Trophoblast cell (in vitro differentiated cells and primary cell): ENCODE results near the gene SFMBT1.

ENCODE experiments used
- DNase-seq, 2 donors: peaks; one replicate each; pipeline ENCODE4 v3.0.0-alpha.2; 2016
- H2AFZ ChIP-seq: 2 replicates; pipeline ENCODE4 v1.6.1; 2013; ENCODE audit warnings: low read length, moderate library complexity, mild to moderate bottlenecking; ENCODE audit not compliant: insufficient read depth, poor library complexity
- H2AK5ac ChIP-seq: 2 replicates; pipeline ENCODE4 v1.6.1; 2013; ENCODE audit warnings: mild to moderate bottlenecking, low read length
- H2BK120ac ChIP-seq: 2 replicates; pipeline ENCODE4 v1.6.1; 2013; ENCODE audit warnings: low read length, mild to moderate bottlenecking, moderate library complexity; ENCODE audit not compliant: insufficient read depth, poor library complexity
- H2BK12ac ChIP-seq: 2 replicates; pipeline ENCODE4 v1.6.1; 2013; ENCODE audit warnings: mild to moderate bottlenecking, low read length, moderate library complexity
- H2BK5ac ChIP-seq: 2 replicates; pipeline ENCODE4 v1.6.1; 2013; ENCODE audit warnings: low read length, low read depth, moderate library complexity, mild to moderate bottlenecking; ENCODE audit not compliant: poor library complexity
- H3K14ac ChIP-seq: 2 replicates; pipeline ENCODE4 v1.6.1; 2013; ENCODE audit warnings: mild to moderate bottlenecking, low read length
- H3K18ac ChIP-seq: 2 replicates; pipeline ENCODE4 v1.6.1; 2013; ENCODE audit warnings: mild to moderate bottlenecking, low read length
- H3K23ac ChIP-seq: 2 replicates; pipeline ENCODE4 v1.6.1; 2013; ENCODE audit warnings: low read length
- H3K27ac ChIP-seq: 2 replicates; pipeline ENCODE4 v1.5.1; 2013; ENCODE audit warnings: low read depth, mild to moderate bottlenecking, inconsistent platforms, low read length, moderate library complexity
- H3K27me3 ChIP-seq: 2 replicates; pipeline ENCODE4 v1.6.1; 2013; ENCODE audit warnings: inconsistent platforms, mild to moderate bottlenecking, low read length, moderate library complexity; ENCODE audit not compliant: insufficient read depth
- H3K36me3 ChIP-seq, 2 experiments: 1 replicate in 1 of 2; 2 replicates in 1 of 2; pipeline ENCODE4 v1.6.1; 2013; ENCODE audit warnings: low read length in 2 of 2, mild to moderate bottlenecking in 2 of 2, moderate library complexity in 1 of 2; ENCODE audit not compliant: insufficient read depth in 2 of 2, control insufficient read depth in 1 of 2
- H3K4ac ChIP-seq: 2 replicates; pipeline ENCODE4 v1.6.1; 2013; ENCODE audit warnings: low read depth, mild to moderate bottlenecking, low read length, moderate library complexity
- H3K4me1 ChIP-seq, 2 experiments: 1 replicate in 1 of 2; 2 replicates in 1 of 2; pipeline ENCODE4 v1.6.1; 2013; ENCODE audit warnings: low read length in 2 of 2, mild to moderate bottlenecking in 2 of 2, moderate library complexity in 1 of 2; ENCODE audit not compliant: insufficient read depth in 2 of 2, control insufficient read depth in 1 of 2
- H3K4me2 ChIP-seq: 2 replicates; pipeline ENCODE4 v1.6.1; 2013; ENCODE audit warnings: inconsistent platforms, mild to moderate bottlenecking, low read length, moderate library complexity
- H3K4me3 ChIP-seq: 2 replicates; pipeline ENCODE4 v1.5.1; 2013; ENCODE audit warnings: mild to moderate bottlenecking, low read depth, low read length, inconsistent platforms
- H3K79me1 ChIP-seq: one replicate; pipeline ENCODE4 v1.6.1; 2013; ENCODE audit warnings: low read length
- H3K79me2 ChIP-seq: 2 replicates; pipeline ENCODE4 v1.6.1; 2013; ENCODE audit warnings: low read length, mild to moderate bottlenecking; ENCODE audit not compliant: control insufficient read depth, insufficient read depth, poor library complexity
- H3K9ac ChIP-seq: 2 replicates; pipeline ENCODE4 v1.6.1; 2013; ENCODE audit warnings: mild to moderate bottlenecking, low read length
- H3K9me3 ChIP-seq: 2 replicates; pipeline ENCODE4 v1.6.1; 2013; ENCODE audit warnings: low read depth, mild to moderate bottlenecking, control low read depth, inconsistent platforms, low read length; ENCODE audit not compliant: insufficient read depth
- H4K12ac ChIP-seq: 2 replicates; pipeline ENCODE4 v1.6.1; 2013; ENCODE audit warnings: low read depth, mild to moderate bottlenecking, low read length, moderate library complexity
- H4K8ac ChIP-seq: 2 replicates; pipeline ENCODE4 v1.6.1; 2013; ENCODE audit warnings: low read depth, mild to moderate bottlenecking, low read length, moderate library complexity
- H4K91ac ChIP-seq: one replicate; pipeline ENCODE4 v1.6.1; 2013; ENCODE audit warnings: low read depth, mild to moderate bottlenecking, low read length, moderate library complexity
- WGBS: extraction: QIAGEN DNeasy Blood & Tissue Kit; methylation state at CpG from one replicate; pipeline ENCODE4 v1.1.7; 2013; ENCODE audit warnings: missing lambda C conversion rate; ENCODE audit not compliant: insufficient read length, insufficient coverage; ENCODE audit errors: extremely low coverage; 5-methylcytosine and 5-hydroxymethylcytosine counted together

SFMBT1 gene

GRCh38 chr3:53003320-53003719 lies 42.6 kb downstream of the SFMBT1 start:
- no CpG with 5 or more reads among the region's 7 CpGs for WGBS
- H3K4me3 ChIP-seq, result no peak overlapping the region

GRCh38 chr3:52998771-52999513 lies 46.9 kb downstream of the SFMBT1 start:
- Histone ChIP-seq H3K4me3 (no peak overlapping the region), H3K18ac (no peak overlapping the region), H2BK5ac (no peak overlapping the region), H3K36me3 (no peaks in the 10 kb centered on the region), H2BK120ac (no peak overlapping the region), H3K27me3 (no peaks in the 10 kb centered on the region), H2AFZ (no peak overlapping the region), H3K4me1 (no peaks in the 10 kb centered on the region), H2BK12ac (no peak overlapping the region), H3K27ac (no peak overlapping the region), H3K9me3 (no peaks in the 10 kb centered on the region), H3K79me2 (no peaks in the 10 kb centered on the region), H3K14ac (no peak overlapping the region), H4K8ac (no peak overlapping the region), H3K23ac (no peak overlapping the region), H3K79me1 (no peaks in the 10 kb centered on the region), H2AK5ac (no peak overlapping the region), H3K4me2 (no peak overlapping the region), H3K4ac (no peak overlapping the region), H4K91ac (no peak overlapping the region), H4K12ac (no peak overlapping the region), H3K9ac (no peak overlapping the region)
- peak; percentile 86 to 87 for DNase-seq
- no CpG with 5 or more reads among the region's 41 CpGs for WGBS

More at GRCh38 chr3:53003320-53003719, 42.6 kb downstream of the SFMBT1 start:
- Histone ChIP-seq H3K36me3 (no peaks in the 10 kb centered on the region), H4K12ac (no peak overlapping the region), H3K27ac (no peak overlapping the region), H3K4me1 (no peaks in the 10 kb centered on the region), H2BK5ac (no peak overlapping the region), H3K79me2 (no peaks in the 10 kb centered on the region), H2BK120ac (no peak overlapping the region), H3K4ac (no peak overlapping the region), H2BK12ac (no peak overlapping the region), H3K18ac (no peak overlapping the region), H2AK5ac (no peak overlapping the region), H3K23ac (no peak overlapping the region), H4K91ac (no peak overlapping the region), H3K27me3 (no peaks in the 10 kb centered on the region), H4K8ac (no peak overlapping the region), H3K9ac (no peak overlapping the region), H3K4me2 (no peak overlapping the region), H2AFZ (no peak overlapping the region), H3K79me1 (no peaks in the 10 kb centered on the region), H3K14ac (no peak overlapping the region), H3K9me3 (no peaks in the 10 kb centered on the region)
- no peak for DNase-seq

DNA sequence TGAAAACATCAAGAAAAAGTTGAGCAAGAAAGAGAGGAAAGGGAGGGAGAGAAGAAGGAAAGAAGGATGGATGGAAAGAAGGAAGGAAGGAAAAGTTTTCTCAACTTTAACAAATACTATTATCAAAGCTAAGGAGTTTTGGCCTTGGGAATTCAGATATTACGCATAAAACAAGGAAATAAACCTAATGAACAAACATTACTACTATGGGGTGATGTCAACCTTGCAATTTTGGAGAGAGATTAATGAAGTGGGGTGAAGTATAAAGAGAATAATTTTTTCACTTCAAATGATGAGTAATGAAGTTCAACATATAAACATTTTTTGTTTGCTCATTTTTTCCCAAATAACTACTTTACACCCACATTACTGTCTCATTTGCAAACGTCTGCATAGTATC lies 55.2 kb downstream of the SFMBT1 start:
- Histone ChIP-seq H3K9ac (no peak overlapping the region), H3K18ac (no peak overlapping the region), H3K79me2 (no peaks in the 10 kb centered on the region), H3K9me3 (no peaks in the 10 kb centered on the region), H4K12ac (no peak overlapping the region), H4K8ac (no peak overlapping the region), H3K27me3 (no peaks in the 10 kb centered on the region), H2BK12ac (no peak overlapping the region), H2BK5ac (no peak overlapping the region), H3K14ac (no peak overlapping the region), H3K36me3 (no peaks in the 10 kb centered on the region), H2AK5ac (no peak overlapping the region), H3K4me2 (no peak overlapping the region), H2AFZ (no peak overlapping the region), H3K4me1 (no peaks in the 10 kb centered on the region), H2BK120ac (no peak overlapping the region), H3K23ac (no peak overlapping the region), H3K4me3 (no peak overlapping the region), H3K27ac (no peak overlapping the region), H3K79me1 (no peaks in the 10 kb centered on the region), H4K91ac (no peak overlapping the region), H3K4ac (no peak overlapping the region)
- DNase-seq, result no peak
- no CpG with 5 or more reads among the region's 2 CpGs for WGBS

- H3K4me1 ChIP-seq, result peaks cover 0 to under 1% of the 10 kb centered on the region in 2 experiments
- no peak overlapping the region for H3K9ac ChIP-seq
- no peak overlapping the region for H4K8ac ChIP-seq
- peak; percentile 12 to 58 for DNase-seq
- no peak overlapping the region for H3K18ac ChIP-seq
- H3K14ac ChIP-seq, result no peak overlapping the region
- no peak overlapping the region for H4K91ac ChIP-seq
- no peak overlapping the region for H2AK5ac ChIP-seq
- no peak overlapping the region for H3K4me2 ChIP-seq
- no peak overlapping the region for H3K4me3 ChIP-seq
- H3K36me3 ChIP-seq, result no peaks in the 10 kb centered on the region
- WGBS, result no CpG with 5 or more reads among the region's 3 CpGs
- no peaks in the 10 kb centered on the region for H3K79me1 ChIP-seq
- no peak overlapping the region for H2AFZ ChIP-seq
- no peak overlapping the region for H3K23ac ChIP-seq
- H3K27me3 ChIP-seq, result no peaks in the 10 kb centered on the region
- no peak overlapping the region for H3K4ac ChIP-seq
- no peaks in the 10 kb centered on the region for H3K9me3 ChIP-seq
- no peak overlapping the region for H4K12ac ChIP-seq
- no peaks in the 10 kb centered on the region for H3K79me2 ChIP-seq
- no peak overlapping the region for H3K27ac ChIP-seq
- H2BK5ac ChIP-seq, result no peak overlapping the region
- H2BK120ac ChIP-seq, result no peak overlapping the region
- H2BK12ac ChIP-seq, result no peak overlapping the region
Measured at GRCh38 chr3:52986938-52987337, 58.9 kb downstream of the SFMBT1 start.
